Sigmoid colon (tissue), 7 donors: ENCODE measurements around the gene CCDC71. TPM values are rescaled to one million over a fixed set of nuclear protein-coding genes. Genes with fewer than 3 reads are reported as not detected.

Experiments used
- DNase-seq: peaks from one replicate; pipeline ENCODE4 v3.0.0-alpha.2; 2019
- H3K27ac ChIP-seq, 4 donors: fragments of 200-600 bp; sonication (generic); one replicate each; pipeline ENCODE4 v1.5.1; 2016 to 2019; ENCODE audit warnings: mild to moderate bottlenecking in 1 of 4
- H3K27me3 ChIP-seq, 3 donors: fragments of 200-600 bp; sonication (generic); one replicate each; pipeline ENCODE4 v1.5.1; 2019; ENCODE audit warnings: mild to moderate bottlenecking in 1 of 3
- H3K36me3 ChIP-seq, 4 donors: fragments of 200-600 bp; sonication (generic); one replicate each; pipeline ENCODE4 v1.5.1; 2016 to 2019
- H3K4me1 ChIP-seq, 4 donors: fragments of 200-600 bp; sonication (generic); one replicate each; pipeline ENCODE4 v1.5.1; 2017 to 2019
- H3K4me3 ChIP-seq, 4 donors: fragments of 200-600 bp; sonication (generic); one replicate each; pipeline ENCODE4 v1.5.1; 2017 to 2019; ENCODE audit warnings: mild to moderate bottlenecking in 2 of 4, moderate library complexity in 1 of 4
- H3K9me3 ChIP-seq, 4 donors: fragments of 200-600 bp in 3 of 4; sonication (generic) in 3 of 4; one replicate each; pipeline versions ENCODE4 v1.5.1 to v1.6.1; 2013 to 2019
- EP300 ChIP-seq, 4 donors: sonication (generic); formaldehyde crosslinking; IDR thresholded peaks; one replicate each; pipeline ENCODE4 v1.6.1; 2017; ENCODE audit warnings: antibody characterized with exemption in 4 of 4
- POLR2A ChIP-seq, 2 donors: fragments of 450-650 bp; IDR thresholded peaks; one replicate each; pipeline ENCODE4 v1.6.1; 2016; ENCODE audit warnings: antibody characterized with exemption in 2 of 2, mild to moderate bottlenecking in 2 of 2, moderate library complexity in 2 of 2
- POLR2AphosphoS5 ChIP-seq, 4 donors: sonication (generic); formaldehyde crosslinking; IDR thresholded peaks; one replicate each; pipeline ENCODE4 v1.6.1; 2017; ENCODE audit warnings: antibody characterized with exemption in 4 of 4
- WGBS, 2 donors: extraction: QIAGEN DNeasy Blood & Tissue Kit; methylation state at CpG; one replicate each; pipeline ENCODE4 v1.1.7; 2013; 5-methylcytosine and 5-hydroxymethylcytosine counted together
- intact Hi-C: fragments of 100-400 bp; cut with DNase I; formaldehyde crosslinking; loops from one replicate; pipeline ENCODE4 v1.15.1; 2023
- polyA plus RNA-seq, 3 donors: library from polyadenylated mRNA; stranded (reverse); fragments of 200-250 nt; gene quantifications; one replicate each; pipeline ENCODE4 v1.2.3, GENCODE V29; 2013
- total RNA-seq, 4 donors: library from RNA; depleted of rRNA; stranded (reverse); fragments of >200 nt; gene quantifications; one replicate each; pipeline ENCODE4 v1.1.0, GENCODE V29; 2016
- TF ChIP-seq, protein P1 (sequence below), 4 experiments: fragments of 450-650 bp in 3 of 4; fragments of 200-600 bp in 1 of 4; IDR thresholded peaks; one replicate each; pipeline ENCODE4 v1.5.1; 2016 to 2019; ENCODE audit warnings: antibody characterized with exemption in 4 of 4, mild to moderate bottlenecking in 3 of 4, moderate library complexity in 2 of 4
- donor health status: healthy with polysubstance abuse.
- donor health status: Bipolar disorder and iron deficiency.
- donor health status: healthy.

The CCDC71 gene
- total and polyA plus RNA-seq, 7 donors, result 12.5 to 27.3 (median 15.6) TPM

DNA sequence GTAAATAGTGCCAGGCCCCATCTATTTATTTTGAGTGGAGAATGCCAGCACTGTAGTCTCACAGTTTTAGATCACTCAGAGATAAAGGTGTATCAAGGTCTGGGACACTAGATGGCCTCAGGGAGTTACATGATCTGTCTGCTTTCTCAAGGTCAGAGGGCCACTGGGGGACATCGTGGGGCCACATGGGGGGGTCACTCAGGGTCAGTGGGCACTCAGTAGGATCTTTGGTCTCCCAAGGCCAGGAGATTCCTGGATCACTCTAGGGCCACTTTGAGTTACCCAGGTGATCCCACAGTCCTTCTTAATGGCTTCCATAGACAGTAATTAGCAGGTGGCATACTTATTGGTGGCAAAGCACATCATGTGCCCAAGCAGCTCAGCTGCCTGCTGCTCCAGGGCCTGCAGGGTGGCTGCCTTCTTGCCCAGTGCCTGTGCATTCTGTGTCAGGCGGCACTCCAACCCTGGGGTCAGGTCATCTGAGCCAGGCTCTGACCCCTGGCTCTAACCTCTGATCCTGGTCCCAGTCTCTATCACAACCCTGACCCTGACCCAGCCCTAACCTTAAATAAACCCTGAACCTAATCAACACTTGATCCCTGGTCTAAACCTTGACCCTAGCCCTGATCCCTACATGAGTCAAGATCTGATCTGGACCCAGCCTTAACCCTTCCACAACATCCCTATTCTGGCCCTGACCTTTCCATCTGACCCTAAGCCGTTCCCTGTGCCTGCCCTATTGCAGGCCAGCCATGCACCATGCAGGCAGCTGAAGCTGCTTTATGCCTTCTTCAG is 31.5 kb downstream of the CCDC71 start:
- peak overlapping the region in 1 of 4 donors; percentile 72 for H3K4me3 ChIP-seq
- no peaks in the 10 kb centered on the region for H3K9me3 ChIP-seq
- H3K27ac ChIP-seq, result peak overlapping the region; percentile 87 to 97 (median 92)
- TF ChIP-seq EP300 (IDR thresholded peaks at IDR 0.05) (no peak), POLR2AphosphoS5 (IDR thresholded peaks at IDR 0.05) (no peak), POLR2A (IDR thresholded peaks at IDR 0.05) (no peak)
- TF ChIP-seq, protein P1, sequence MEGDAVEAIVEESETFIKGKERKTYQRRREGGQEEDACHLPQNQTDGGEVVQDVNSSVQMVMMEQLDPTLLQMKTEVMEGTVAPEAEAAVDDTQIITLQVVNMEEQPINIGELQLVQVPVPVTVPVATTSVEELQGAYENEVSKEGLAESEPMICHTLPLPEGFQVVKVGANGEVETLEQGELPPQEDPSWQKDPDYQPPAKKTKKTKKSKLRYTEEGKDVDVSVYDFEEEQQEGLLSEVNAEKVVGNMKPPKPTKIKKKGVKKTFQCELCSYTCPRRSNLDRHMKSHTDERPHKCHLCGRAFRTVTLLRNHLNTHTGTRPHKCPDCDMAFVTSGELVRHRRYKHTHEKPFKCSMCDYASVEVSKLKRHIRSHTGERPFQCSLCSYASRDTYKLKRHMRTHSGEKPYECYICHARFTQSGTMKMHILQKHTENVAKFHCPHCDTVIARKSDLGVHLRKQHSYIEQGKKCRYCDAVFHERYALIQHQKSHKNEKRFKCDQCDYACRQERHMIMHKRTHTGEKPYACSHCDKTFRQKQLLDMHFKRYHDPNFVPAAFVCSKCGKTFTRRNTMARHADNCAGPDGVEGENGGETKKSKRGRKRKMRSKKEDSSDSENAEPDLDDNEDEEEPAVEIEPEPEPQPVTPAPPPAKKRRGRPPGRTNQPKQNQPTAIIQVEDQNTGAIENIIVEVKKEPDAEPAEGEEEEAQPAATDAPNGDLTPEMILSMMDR (IDR thresholded peaks at IDR 0.05), result no peak
- peaks cover 0 to 35% (median 31%) of the 10 kb centered on the region in 4 donors for H3K4me1 ChIP-seq
- DNase-seq, result no peak
- WGBS, 2 donors, result 58 to 71% methylated on average over 3 of the region's 3 CpGs
- peaks cover 0 to 16% (median 8%) of the 10 kb centered on the region in 4 donors for H3K36me3 ChIP-seq
- intact Hi-C loops, result loop anchor here (5.0 kb wide), 1 partner anchor 33 kb away; the partner anchor contains the start of gene CCDC71
- no peaks in the 10 kb centered on the region for H3K27me3 ChIP-seq

DNA sequence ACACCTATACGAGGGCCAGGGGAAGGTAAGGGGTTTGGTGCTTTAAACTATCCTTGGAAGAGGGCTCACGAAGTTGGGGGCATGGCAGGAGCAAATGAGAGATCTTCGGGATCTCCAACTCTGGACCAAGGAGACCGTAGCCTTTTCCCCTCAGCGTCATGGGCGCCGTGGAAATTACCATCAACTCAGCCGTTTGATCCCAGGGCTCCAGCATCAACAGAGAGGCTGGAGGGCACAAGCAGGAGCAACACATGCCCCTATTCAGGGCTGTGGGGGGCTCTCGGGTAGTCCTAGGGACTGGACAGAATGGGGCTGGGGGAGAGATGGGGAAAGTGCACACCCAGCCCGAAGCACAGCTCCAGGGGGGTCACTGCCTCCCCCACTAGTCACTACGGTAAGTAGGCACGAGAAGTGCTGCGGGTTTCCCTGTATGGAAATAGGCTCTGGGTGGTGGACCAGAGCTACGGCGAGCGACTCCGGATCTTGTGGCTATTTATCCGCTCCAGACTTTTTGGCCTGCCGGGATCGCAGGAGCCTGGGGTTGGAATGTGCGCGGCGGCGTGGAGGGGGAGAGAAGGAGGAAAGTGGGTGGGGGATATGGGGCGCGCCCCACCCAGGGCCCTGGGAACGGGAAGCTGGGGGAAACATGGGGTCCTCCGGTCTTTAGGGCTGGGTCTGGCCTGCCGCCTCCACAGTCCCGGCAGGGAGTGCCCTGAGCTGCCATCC is 32.7 kb downstream of the CCDC71 start:
- H3K9me3 ChIP-seq, result no peaks in the 10 kb centered on the region
- WGBS, 2 donors, result 2 to 8% methylated on average over 30 of the region's 30 CpGs
- DNase-seq, result peak; percentile 95
- peak overlapping the region; percentile 87 to 97 (median 92) for H3K27ac ChIP-seq
- H3K4me1 ChIP-seq, result peaks cover 0 to 37% (median 33%) of the 10 kb centered on the region in 4 donors
- no peaks in the 10 kb centered on the region for H3K27me3 ChIP-seq
- no peak for TF ChIP-seq POLR2A (IDR thresholded peaks at IDR 0.05)
- TF ChIP-seq, protein P1 (IDR thresholded peaks at IDR 0.05), result no peak
- no peak for TF ChIP-seq EP300 (IDR thresholded peaks at IDR 0.05)
- peak in 3 of 4 donors; percentile 24 to 63 (median 24) for TF ChIP-seq POLR2AphosphoS5 (IDR thresholded peaks at IDR 0.05)
- peak overlapping the region; percentile 64 to 86 (median 69) for H3K4me3 ChIP-seq
- intact Hi-C loops, result loop anchor here (1.0 to 5.0 kb wide), 2 partner anchors 34 to 39 kb away; partner anchors contain the start of genes CCDC71 and QRICH1
- H3K36me3 ChIP-seq, result peaks cover 5 to 28% (median 10%) of the 10 kb centered on the region in 4 donors

DNA sequence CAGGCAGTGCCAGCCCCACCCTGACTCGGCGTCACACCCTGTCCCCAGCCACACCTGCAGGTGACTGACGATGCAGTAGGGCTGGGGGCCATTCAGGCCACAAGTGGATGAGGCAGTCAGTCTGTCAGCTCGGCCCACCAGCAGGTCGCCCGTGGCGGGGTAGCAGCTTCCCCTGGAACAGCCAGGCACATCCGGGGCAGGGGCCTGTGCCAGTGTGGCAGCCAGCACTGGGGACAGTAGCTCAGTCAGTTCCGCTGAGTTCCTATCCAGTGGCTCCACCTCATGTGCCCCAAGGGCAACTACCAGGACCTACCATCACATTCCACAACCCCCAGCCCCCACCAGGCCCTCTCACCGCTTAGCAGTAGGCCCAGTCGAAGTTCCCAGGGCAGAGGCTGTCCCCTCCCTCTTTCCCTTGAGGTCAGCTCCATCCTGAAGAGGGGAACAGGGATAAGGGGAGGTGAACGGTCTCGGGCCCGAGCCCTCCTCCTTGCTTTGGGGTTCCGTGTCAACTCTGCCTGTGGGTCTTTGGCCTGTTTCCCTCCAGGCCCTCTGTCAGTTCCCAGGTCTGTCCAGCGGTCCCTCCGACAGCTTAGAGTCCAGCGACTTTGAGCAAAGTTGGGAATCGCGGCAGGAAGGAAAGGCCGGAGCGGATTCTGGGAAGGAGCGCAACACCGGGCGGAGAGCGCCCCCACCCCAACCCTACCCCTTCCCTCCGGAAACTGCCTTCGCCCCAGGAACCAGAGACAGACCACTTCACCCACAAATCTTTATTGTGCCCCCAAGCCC is 33.5 kb downstream of the CCDC71 start, which contains the start of gene LAMB2:
Gene LAMB2 (minus strand): TSS at position 614 of the 789 bp plus-strand sequence. CDS start 183 bp downstream, at position 431.
- Histone ChIP-seq H3K4me3 (peak within 1 kb of the TSS; percentile 64 to 86 (median 69)), H3K4me1 (peaks cover 0 to 37% (median 33%) of the 10 kb centered on the region in 4 donors), H3K27ac (peak within 1 kb of the TSS; percentile 87 to 97 (median 92)), H3K27me3 (no peaks in the 10 kb centered on the region), H3K36me3 (peaks cover 5 to 36% (median 13%) of the 10 kb centered on the region in 4 donors), H3K9me3 (no peaks in the 10 kb centered on the region)
- intact Hi-C loops, result loop anchor here (1.0 to 5.0 kb wide), 2 partner anchors 35 to 38 kb away; partner anchors contain the start of genes CCDC71 and QRICH1
- DNase-seq, result peak; percentile 89
- 6 to 31% methylated on average over 28 of the region's 28 CpGs for WGBS, 2 donors
- TF ChIP-seq POLR2A (IDR thresholded peaks at IDR 0.05) (peak; percentile 27 to 47), EP300 (IDR thresholded peaks at IDR 0.05) (no peak), POLR2AphosphoS5 (IDR thresholded peaks at IDR 0.05) (peak; percentile 63 to 85 (median 74))
- TF ChIP-seq, protein P1 (IDR thresholded peaks at IDR 0.05), result no peak

DNA sequence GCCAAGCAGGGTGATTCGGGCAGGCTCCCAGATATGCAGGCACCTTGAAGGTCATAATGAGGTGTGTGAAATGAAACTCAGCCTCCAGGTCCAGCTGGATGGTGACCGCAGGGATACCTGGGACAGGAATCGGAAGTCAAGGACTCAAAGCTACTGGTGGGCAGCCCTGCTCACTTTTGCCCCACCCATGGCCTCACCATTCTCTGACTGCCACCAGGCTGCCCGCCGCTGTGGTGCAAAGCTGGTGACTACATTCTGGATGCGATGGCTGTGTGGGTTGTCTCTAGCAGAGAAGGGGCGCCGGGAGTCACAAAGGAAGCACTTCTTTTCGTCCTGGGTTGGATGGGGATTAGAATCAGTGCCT is 34.1 kb downstream of the CCDC71 start:
- H3K4me3 ChIP-seq, result peak overlapping the region; percentile 64 to 86 (median 69)
- TF ChIP-seq EP300 (IDR thresholded peaks at IDR 0.05), result no peak
- peaks cover 0 to 37% (median 33%) of the 10 kb centered on the region in 4 donors for H3K4me1 ChIP-seq

More for the DNA sequence above, 34.1 kb downstream of the CCDC71 start:
- intact Hi-C loops, result loop anchor here (5.0 kb wide), 1 partner anchor 35 kb away; the partner anchor contains the start of gene CCDC71
- 57 to 73% methylated on average over 9 of the region's 9 CpGs for WGBS, 2 donors
- H3K36me3 ChIP-seq, result peaks cover 5 to 42% (median 13%) of the 10 kb centered on the region in 4 donors
- no peaks in the 10 kb centered on the region for H3K27me3 ChIP-seq
- H3K27ac ChIP-seq, result peak overlapping the region; percentile 87 to 97 (median 92)
- H3K9me3 ChIP-seq, result no peaks in the 10 kb centered on the region
- DNase-seq, result no peak
